H1 (cell line): ENCODE data around the gene PIK3C2G. TPM values are rescaled to one million over a fixed set of nuclear protein-coding genes. Genes with fewer than 3 reads are reported as not detected.

Experiments
- CTCF ChIA-PET: fragments of 300-600 bp; sonication (Branson Sonifier 250); formaldehyde crosslinking; loops from one replicate; lab custom pipeline; 2021; ENCODE audit not compliant: partially characterized antibody; lab: Charles Lee
- POLR2A ChIA-PET: fragments of 300-600 bp; sonication (Branson Sonifier 250); formaldehyde crosslinking; loops from one replicate; lab custom pipeline; 2021; ENCODE audit warnings: inconsistent platforms; ENCODE audit not compliant: partially characterized antibody; lab: Charles Lee
- DNase-seq, 2 experiments: peaks; one replicate each; pipeline versions ENCODE4 v3.0.0 to v3.0.0-alpha.2; 2010 to 2022; ENCODE audit warnings: low spot score in 2 of 2, low read depth in 1 of 2, mixed read lengths in 1 of 2
- FAIRE-seq: peaks from 2 replicates; lab custom pipeline; 2011; peaks lifted over from hg19 to GRCh38; lab: Jason Lieb, UNC
- H2AFZ ChIP-seq: 2 replicates; pipeline ENCODE4 v1.8.1; 2012; ENCODE audit warnings: low read length, inconsistent platforms
- H2AK5ac ChIP-seq: 2 replicates; pipeline ENCODE4 v1.6.1; 2013; ENCODE audit warnings: low read depth, low read length
- H2BK120ac ChIP-seq: replicated peaks from 2 replicates; pipeline ENCODE3; 2013; ENCODE audit warnings: low read depth, low read length, inconsistent platforms
- H2BK12ac ChIP-seq: 2 replicates; pipeline ENCODE4 v1.6.1; 2013; ENCODE audit warnings: low read depth, low read length
- H2BK15ac ChIP-seq: 2 replicates; pipeline ENCODE4 v1.6.1; 2013; ENCODE audit warnings: low read length
- H2BK20ac ChIP-seq: 2 replicates; pipeline ENCODE4 v1.6.1; 2013; ENCODE audit warnings: low read length
- H2BK5ac ChIP-seq: 2 replicates; pipeline ENCODE4 v1.6.1; 2013; ENCODE audit warnings: low read depth, low read length
- H3K14ac ChIP-seq: 2 replicates; pipeline ENCODE4 v1.6.1; 2013; ENCODE audit warnings: inconsistent platforms; ENCODE audit not compliant: insufficient read length
- H3K18ac ChIP-seq: 2 replicates; pipeline ENCODE4 v1.6.1; 2013; ENCODE audit warnings: low read length; ENCODE audit errors: extremely low read depth
- H3K23ac ChIP-seq: 2 replicates; pipeline ENCODE4 v1.6.1; 2013; ENCODE audit warnings: inconsistent platforms; ENCODE audit not compliant: insufficient read length
- H3K23me2 ChIP-seq: 2 replicates; pipeline ENCODE4 v1.6.1; 2013; ENCODE audit warnings: low read depth, low read length
- H3K27ac ChIP-seq: 2 replicates; pipeline ENCODE4 v1.6.1; 2011; ENCODE audit warnings: low read depth, low read length, inconsistent platforms
- H3K27me3 ChIP-seq, 4 experiments: replicated peaks in 1 of 4; 1 replicate in 1 of 4; 2 replicates in 3 of 4; pipeline versions ENCODE4 v1.6.1 to v1.8.1; 2011 to 2013; ENCODE audit warnings: low read length in 3 of 4, mild to moderate bottlenecking in 3 of 4, inconsistent platforms in 2 of 4, mixed read lengths in 2 of 4, moderate library complexity in 1 of 4; ENCODE audit not compliant: control insufficient read depth in 3 of 4, insufficient read depth in 3 of 4; ENCODE audit errors: extremely low read depth in 1 of 4
- H3K36me3 ChIP-seq, 4 experiments: 2 replicates each; pipeline versions ENCODE4 v1.6.1 to v1.8.1; 2011 to 2013; ENCODE audit warnings: mild to moderate bottlenecking in 4 of 4, low read length in 3 of 4, moderate library complexity in 2 of 4, control low read depth in 1 of 4, inconsistent platforms in 1 of 4; ENCODE audit not compliant: insufficient read depth in 4 of 4, control insufficient read depth in 2 of 4
- H3K4ac ChIP-seq: replicated peaks from 2 replicates; pipeline ENCODE3; 2013; ENCODE audit warnings: low read length, low read depth, mixed read lengths, inconsistent platforms; ENCODE audit not compliant: insufficient read length
- H3K4me1 ChIP-seq, 4 experiments: replicated peaks in 1 of 4; 1 replicate in 1 of 4; 2 replicates in 3 of 4; pipeline versions ENCODE4 v1.6.1 to v1.8.1; 2011 to 2013; ENCODE audit warnings: low read length in 3 of 4, inconsistent platforms in 2 of 4, mixed read lengths in 1 of 4; ENCODE audit not compliant: insufficient read depth in 4 of 4, control insufficient read depth in 3 of 4
- H3K4me2 ChIP-seq, 2 experiments: 2 replicates each; pipeline versions ENCODE4 v1.6.1 to v1.8.1; 2011 to 2013; ENCODE audit warnings: low read depth in 2 of 2, low read length in 2 of 2, control low read depth in 1 of 2, inconsistent platforms in 1 of 2, mild to moderate bottlenecking in 1 of 2; ENCODE audit not compliant: insufficient read depth in 1 of 2
- H3K4me3 ChIP-seq, 4 experiments: fragments of 200-600, 300-600 bp in 1 of 4; sonication (generic), shearing (Covaris generic), sonication (Bioruptor Twin) in 1 of 4; 2 replicates each; pipeline versions ENCODE4 v1.5.1 to v1.8.1; 2011 to 2016; ENCODE audit warnings: low read length in 4 of 4, low read depth in 3 of 4, control low read depth in 2 of 4, inconsistent platforms in 2 of 4, mild to moderate bottlenecking in 2 of 4, mixed read lengths in 1 of 4, moderate library complexity in 1 of 4; ENCODE audit not compliant: insufficient read depth in 2 of 4; ENCODE audit errors: extremely low read depth in 1 of 4
- H3K56ac ChIP-seq: replicated peaks from 2 replicates; pipeline ENCODE3; 2013; ENCODE audit warnings: low read depth, mild to moderate bottlenecking, mixed read lengths, low read length, inconsistent platforms; ENCODE audit not compliant: insufficient read length
- H3K79me1 ChIP-seq: 2 replicates; pipeline ENCODE4 v1.6.1; 2013; ENCODE audit warnings: low read depth, low read length, control low read depth
- H3K79me2 ChIP-seq, 2 experiments: 2 replicates each; pipeline versions ENCODE4 v1.6.1 to v1.8.1; 2012 to 2013; ENCODE audit warnings: low read length in 2 of 2, mild to moderate bottlenecking in 2 of 2, inconsistent platforms in 1 of 2; ENCODE audit not compliant: insufficient read depth in 2 of 2, control insufficient read depth in 1 of 2
- H3K9ac ChIP-seq, 4 experiments: replicated peaks in 1 of 4; 1 replicate in 1 of 4; 2 replicates in 3 of 4; pipeline versions ENCODE4 v1.6.1 to v1.8.1; 2011 to 2013; ENCODE audit warnings: low read depth in 3 of 4, low read length in 3 of 4, control low read depth in 2 of 4, mild to moderate bottlenecking in 2 of 4, moderate library complexity in 2 of 4, inconsistent platforms in 1 of 4; ENCODE audit errors: extremely low read depth in 1 of 4
- H3K9me3 ChIP-seq, 2 experiments: 2 replicates each; pipeline versions ENCODE4 v1.6.1 to v1.8.1; 2012 to 2013; ENCODE audit warnings: mild to moderate bottlenecking in 2 of 2, moderate library complexity in 2 of 2, control low read depth in 1 of 2, inconsistent platforms in 1 of 2, low read depth in 1 of 2, low read length in 1 of 2, mixed read lengths in 1 of 2; ENCODE audit not compliant: insufficient read depth in 2 of 2
- H4K20me1 ChIP-seq, 2 experiments: replicated peaks in 1 of 2; 2 replicates each; pipeline versions ENCODE3 to v1.8.1; 2011 to 2013; ENCODE audit warnings: inconsistent platforms in 2 of 2, low read length in 2 of 2, mild to moderate bottlenecking in 1 of 2; ENCODE audit not compliant: insufficient read depth in 2 of 2, control insufficient read depth in 1 of 2
- H4K5ac ChIP-seq: 2 replicates; pipeline ENCODE4 v1.6.1; 2013; ENCODE audit warnings: low read length, low read depth, mixed read lengths, inconsistent platforms; ENCODE audit not compliant: insufficient read length
- H4K8ac ChIP-seq: 2 replicates; pipeline ENCODE4 v1.8.0; 2013; ENCODE audit warnings: mild to moderate bottlenecking, moderate library complexity, low read length, inconsistent platforms; ENCODE audit not compliant: insufficient read depth; ENCODE audit errors: extremely low read depth
- H4K91ac ChIP-seq: replicated peaks from 2 replicates; pipeline ENCODE3; 2013; ENCODE audit warnings: low read length, mixed read lengths, inconsistent platforms; ENCODE audit not compliant: insufficient read length
- ATF2 ChIP-seq: IDR thresholded peaks from 2 replicates; pipeline ENCODE4 v1.6.1; 2012; ENCODE audit warnings: low read length, inconsistent platforms
- CBX8 ChIP-seq: fragments of 300-800, 300-1000 bp; sonication (generic); IDR thresholded peaks from 2 replicates; pipeline ENCODE4 v1.7.1; 2016; ENCODE audit warnings: low read depth, low read length, borderline replicate concordance
- FOSL1 ChIP-seq: IDR thresholded peaks from 2 replicates; pipeline ENCODE4 v1.6.1; 2011; ENCODE audit warnings: mild to moderate bottlenecking, low read depth, low read length, moderate library complexity; ENCODE audit not compliant: insufficient read depth
- JUND ChIP-seq: IDR thresholded peaks from 2 replicates; pipeline ENCODE4 v1.6.1; 2011; ENCODE audit warnings: mild to moderate bottlenecking, improper control_type of control experiment, low read length
- KDM1A ChIP-seq: fragments of 200-600, 300-600 bp; sonication (generic); IDR thresholded peaks from 2 replicates; pipeline ENCODE4 v1.7.1; 2016; ENCODE audit warnings: mild to moderate bottlenecking, low read length, borderline replicate concordance
- MAX ChIP-seq: IDR thresholded peaks from 2 replicates; pipeline ENCODE4 v1.6.1; 2012; ENCODE audit warnings: inconsistent platforms
- PHF8 ChIP-seq: fragments of 200-600 bp; sonication (generic); conservative IDR thresholded peaks from 2 replicates; pipeline ENCODE4 v1.7.1; 2012; ENCODE audit warnings: low read depth, mild to moderate bottlenecking, inconsistent platforms, low read length, moderate library complexity
- POLR2AphosphoS5 ChIP-seq: IDR thresholded peaks from 2 replicates; pipeline ENCODE4 v1.6.1; 2011; ENCODE audit warnings: low read depth, low read length
- TCF12 ChIP-seq: IDR thresholded peaks from 2 replicates; pipeline ENCODE4 v1.6.1; 2011; ENCODE audit warnings: low read depth, mild to moderate bottlenecking, low read length
- polyA plus RNA-seq, 7 experiments: library from polyadenylated mRNA; depleted of rRNA in 3 of 7; stranded (reverse) in 5 of 7; unstranded in 2 of 7; fragments of >200 nt in 5 of 7; fragments of 200-250 nt in 2 of 7; gene quantifications; 1 replicate in 5 of 7; 2 replicates in 1 of 7; 4 replicates in 1 of 7; pipeline versions ENCODE4 v1.2.1 to v1.2.3, GENCODE V29; 2011 to 2013; ENCODE audit warnings: missing spikeins in 2 of 7, mixed read lengths in 2 of 7
- total RNA-seq: library from RNA; stranded (reverse); fragmentation: NEBNext Ultra II Directional; extraction: Animal tissue kit (Norgen Biotek cat#: 25700); gene quantifications from 2 replicates; pipeline ENCODE4 v1.2.1, GENCODE V29; 2021

PIK3C2G gene
- total and polyA plus RNA-seq, 2 of the 8 experiments (the other 6 are each of a cell fraction or from before 2014, with no cell fraction given), result not detected

- H4K20me1 ChIP-seq, result no peaks in the 10 kb centered on the region
- ChIA-PET POLR2A (no interaction called here), CTCF (interaction anchor here (0.9 to 2.0 kb wide), 6 partner anchors 29 to 755 kb away, joined by 3 to 7 read pairs (median 4); no protein-coding TSS in a partner anchor)
- H3K36me3 ChIP-seq, result no peaks in the 10 kb centered on the region
- H3K27me3 ChIP-seq, result no peaks in the 10 kb centered on the region
- no peak overlapping the region for H3K18ac ChIP-seq
- no peak overlapping the region for H3K23ac ChIP-seq
- H2BK15ac ChIP-seq, result no peak overlapping the region
- no peak for DNase-seq
- no peak overlapping the region for H2BK20ac ChIP-seq
- TF ChIP-seq FOSL1, result no peak
- TF ChIP-seq JUND, result no peak
- no peak for TF ChIP-seq KDM1A
- TF ChIP-seq CBX8, result no peak
- no peak for TF ChIP-seq MAX
- no peak for TF ChIP-seq POLR2AphosphoS5
- no peak for TF ChIP-seq PHF8
- no peak for TF ChIP-seq TCF12
- no peak for TF ChIP-seq ATF2
- H3K4me1 ChIP-seq, result peaks cover 0 to 3% (median under 1%) of the 10 kb centered on the region in 4 experiments; a peak in 3 of 7 replicates
- H3K56ac ChIP-seq, result no peak overlapping the region
- H3K4ac ChIP-seq, result no peak overlapping the region
- H3K4me2 ChIP-seq, result no peak overlapping the region
- H3K79me2 ChIP-seq, result no peaks in the 10 kb centered on the region
- H4K5ac ChIP-seq, result no peak overlapping the region
- H2BK12ac ChIP-seq, result no peak overlapping the region
- no peak overlapping the region for H3K4me3 ChIP-seq
- H2AK5ac ChIP-seq, result no peak overlapping the region
- no peak overlapping the region for H3K27ac ChIP-seq
- no peaks in the 10 kb centered on the region for H3K9me3 ChIP-seq
- FAIRE-seq, result no peak
- H3K79me1 ChIP-seq, result no peaks in the 10 kb centered on the region
- no peak overlapping the region for H2BK120ac ChIP-seq
- H4K91ac ChIP-seq, result no peak overlapping the region
- H4K8ac ChIP-seq, result no peak overlapping the region
- H3K23me2 ChIP-seq, result no peaks in the 10 kb centered on the region
- H2BK5ac ChIP-seq, result no peak overlapping the region
- H3K14ac ChIP-seq, result no peak overlapping the region
- no peak overlapping the region for H3K9ac ChIP-seq
- H2AFZ ChIP-seq, result no peak overlapping the region
Observed at GRCh38 chr12:18431771-18432170, 170.5 kb downstream of the PIK3C2G start.
